GM12878 (cell line): ENCODE measurements around the gene ARFGAP2. TPM values are rescaled to one million over a fixed set of nuclear protein-coding genes. Genes with fewer than 3 reads are reported as not detected.

Experiments used
- ATAC-seq: fragments of 200-7000 bp; cut with Tn5 transposase; 3 replicates; pipeline ENCODE4 v1.9.1; 2020; ENCODE audit warnings: mild to moderate bottlenecking, moderate library complexity
- BruUV-seq: library from RNA; stranded (reverse); fragments of 400-500 nt; replicated peaks from 2 replicates; lab custom pipeline; 2021; lab: Mats Ljungman, UMichigan
- CTCF ChIA-PET: fragments of 300-600 bp; sonication (Branson Sonifier 250); formaldehyde crosslinking; extraction: SDS; loops from one replicate; lab custom pipeline; 2021; ENCODE audit warnings: inconsistent platforms; lab: Yijun Ruan, JAX
- POLR2A ChIA-PET: fragments of 350-600 bp; formaldehyde crosslinking; extraction: SDS; loops from one replicate; lab custom pipeline; 2021; ENCODE audit warnings: inconsistent platforms; lab: Charles Lee
- RAD21 ChIA-PET: fragments of 300-600 bp; sonication (Branson Sonifier 250); formaldehyde crosslinking; loops from one replicate; lab custom pipeline; 2023; ENCODE audit warnings: antibody characterized with exemption; ENCODE audit not compliant: unreplicated experiment; lab: Charles Lee
- SMC1A ChIA-PET: fragments of 300-600 bp; sonication (Branson Sonifier 250); formaldehyde crosslinking; loops from one replicate; lab custom pipeline; 2023; ENCODE audit not compliant: unreplicated experiment, uncharacterized antibody; lab: Charles Lee
- DNase-seq: peaks from one replicate; pipeline ENCODE4 v3.0.0-alpha.2; 2011; ENCODE audit warnings: low read depth, low spot score
- FAIRE-seq: peaks from 3 replicates; lab custom pipeline; 2011; peaks lifted over from hg19 to GRCh38; lab: Jason Lieb, UNC
- H2AFZ ChIP-seq: 2 replicates; pipeline ENCODE4 v1.6.0; 2011; ENCODE audit warnings: low read depth, low read length, control low read depth; ENCODE audit not compliant: control insufficient read depth
- H3K27ac ChIP-seq: 2 replicates; pipeline ENCODE4 v1.5.1; 2011; ENCODE audit warnings: control low read depth; ENCODE audit not compliant: control insufficient read depth, insufficient read depth
- H3K27me3 ChIP-seq, 2 experiments: replicated peaks in 1 of 2; 2 replicates each; pipeline versions ENCODE4 v1.6.0 to v1.6.1; 2011; ENCODE audit warnings: low read length in 1 of 2; ENCODE audit not compliant: control insufficient read depth in 2 of 2, insufficient read depth in 2 of 2
- H3K36me3 ChIP-seq, 2 experiments: 2 replicates each; pipeline ENCODE4 v1.5.1; 2011; ENCODE audit warnings: low read length in 1 of 2; ENCODE audit not compliant: control insufficient read depth in 2 of 2, insufficient read depth in 2 of 2
- H3K4me1 ChIP-seq: 2 replicates; pipeline ENCODE4 v1.6.1; 2011; ENCODE audit warnings: mild to moderate bottlenecking, low read length, moderate library complexity, mixed read lengths; ENCODE audit not compliant: control insufficient read depth, insufficient read depth
- H3K4me2 ChIP-seq: 2 replicates; pipeline ENCODE4 v1.6.0; 2011; ENCODE audit warnings: control low read depth; ENCODE audit not compliant: control insufficient read depth, insufficient read depth
- H3K4me3 ChIP-seq: fragments of 200-600 bp; sonication (generic); 2 replicates; pipeline ENCODE4 v1.5.1; 2016
- H3K79me2 ChIP-seq: 2 replicates; pipeline ENCODE4 v1.6.0; 2011; ENCODE audit warnings: low read length; ENCODE audit not compliant: control insufficient read depth, insufficient read depth
- H3K9ac ChIP-seq: 2 replicates; pipeline ENCODE4 v1.8.0; 2011; ENCODE audit warnings: low read length, control low read depth, mixed read lengths; ENCODE audit not compliant: control insufficient read depth, insufficient read depth
- H3K9me3 ChIP-seq: replicated peaks from 3 replicates; pipeline ENCODE4 v1.5.1; 2011; ENCODE audit warnings: mild to moderate bottlenecking, low read length; ENCODE audit not compliant: control insufficient read depth, insufficient read depth
- H4K20me1 ChIP-seq: 2 replicates; pipeline ENCODE4 v1.6.0; 2011; ENCODE audit not compliant: control insufficient read depth, insufficient read depth
- HSF1 ChIP-seq: fragments of 150-350 bp; IDR thresholded peaks from 2 replicates; pipeline ENCODE4 v1.6.1; 2014; ENCODE audit warnings: mild to moderate bottlenecking, low read depth, low read length
- POLR2A ChIP-seq: IDR thresholded peaks from 2 replicates; pipeline ENCODE4 v1.6.1; 2011; ENCODE audit warnings: low read depth, mild to moderate bottlenecking, low read length
- RUNX3 ChIP-seq: IDR thresholded peaks from 2 replicates; pipeline ENCODE4 v1.6.1; 2012; ENCODE audit warnings: low read length, inconsistent platforms
- TAF1 ChIP-seq: IDR thresholded peaks from 2 replicates; pipeline ENCODE4 v1.6.1; 2011; ENCODE audit warnings: mild to moderate bottlenecking, low read depth, low read length, borderline replicate concordance
- WGBS: methylation state at CpG from one replicate; pipeline ENCODE4 v1.1.6; 2016; ENCODE audit warnings: low lambda C conversion rate; ENCODE audit not compliant: insufficient replicate concordance, insufficient coverage; ENCODE audit errors: missing lambda C conversion rate; 5-methylcytosine and 5-hydroxymethylcytosine counted together
- in situ Hi-C: fragments of 300-500 bp; cut with MboI; formaldehyde crosslinking; loops from 9 replicates; pipeline ENCODE4 v1.14.3; 2018; ENCODE audit warnings: mixed read lengths
- intact Hi-C: fragments of 100-400 bp; cut with micrococcal nuclease; formaldehyde crosslinking; loops from one replicate; pipeline ENCODE4 v1.14.2; 2022; ENCODE audit not compliant: unreplicated experiment
- polyA plus RNA-seq, 11 experiments: library from polyadenylated mRNA; depleted of rRNA in 4 of 11; unstranded in 6 of 11; stranded (reverse) in 5 of 11; fragments of >200 nt; fragmentation: Nextera tagmentation in 4 of 11; fragmentation: Illumina TruSeq in 1 of 11; extraction: Ambion mirVana in 4 of 11; extraction: Trizol in 1 of 11; gene quantifications; 1 replicate in 1 of 11; 2 replicates in 10 of 11; pipeline versions ENCODE4 v1.2.1 to v1.2.3, GENCODE V29; 2011 to 2016; ENCODE audit warnings: inconsistent platforms in 2 of 11, missing spikeins in 2 of 11, low read depth in 1 of 11
- total RNA-seq, 4 experiments: library from RNA; depleted of rRNA in 3 of 4; stranded (reverse); fragments of >200 nt in 3 of 4; fragmentation: Illumina TruSeq in 1 of 4; extraction: Trizol in 1 of 4; gene quantifications; 2 replicates each; pipeline versions ENCODE4 v1.2.1 to v1.2.3, GENCODE V29; 2013 to 2021

ARFGAP2 gene
- total and polyA plus RNA-seq, 10 of the 15 experiments (the other 5 are each of a cell fraction or from before 2014, with no cell fraction given): 20.9 to 100 (median 75.5) TPM

GRCh38 chr11:47187723-47188122 is 11.0 kb upstream of the ARFGAP2 start:
- H4K20me1 ChIP-seq: no peaks in the 10 kb centered on the region
- no TSS peak for BruUV-seq
- ATAC-seq: peak; percentile 31
- H3K4me1 ChIP-seq: peaks cover 11% of the 10 kb centered on the region
- DNase-seq: no peak
- 8% methylated on average over 5 of the region's 5 CpGs for WGBS
- intact Hi-C loops: no loop called here
- TF ChIP-seq TAF1 (no peak), POLR2A (no peak), HSF1 (no peak), RUNX3 (0 out of 2 replicates have a peak, but pooled peaks have one; percentile 25)
- TF ChIP-seq, all 136 proteins: peak for 1
- in situ Hi-C loops: no loop called here
- ChIA-PET SMC1A (interaction anchor here (0.6 to 2.0 kb wide), 6 partner anchors 9 to 72 kb away, joined by 3 to 10 read pairs (median 3); no protein-coding TSS in a partner anchor), RAD21 (interaction anchor here (1.1 kb wide), 1 partner anchor 72 kb away, joined by 5 read pairs; no protein-coding TSS in a partner anchor), CTCF (interaction anchor here (1.1 to 3.1 kb wide), 3 partner anchors 9 to 71 kb away, joined by 4 to 17 read pairs (median 15); no protein-coding TSS in a partner anchor), POLR2A (interaction anchor here (1.1 to 1.3 kb wide), 2 partner anchors 10 to 27 kb away, joined by 3 to 4 read pairs; partner anchors contain the start of gene DDB2)
- H3K9me3 ChIP-seq: no peaks in the 10 kb centered on the region
- H3K27me3 ChIP-seq: peaks cover 0 to 13% of the 10 kb centered on the region in 2 experiments; a peak in 3 of 4 replicates
- no peak overlapping the region for H2AFZ ChIP-seq
- no peak for FAIRE-seq
- no peak overlapping the region for H3K27ac ChIP-seq
- peak overlapping the region; percentile 94; the same call in 1 of the 2 replicates for H3K4me2 ChIP-seq
- H3K36me3 ChIP-seq: no peaks in the 10 kb centered on the region
- H3K9ac ChIP-seq: no peak overlapping the region
- no peak overlapping the region for H3K4me3 ChIP-seq
- no peaks in the 10 kb centered on the region for H3K79me2 ChIP-seq
